GM12878 (cell line): ENCODE measurements around the gene FHOD3. TPM values are rescaled to one million over a fixed set of nuclear protein-coding genes. Genes with fewer than 3 reads are reported as not detected.
A peak's percentile ranks its signal among the peaks of the same experiment; 100 is the strongest.

Source experiments
- ATAC-seq: fragments of 200-7000 bp; cut with Tn5 transposase; 3 replicates; pipeline ENCODE4 v1.9.1; 2020; ENCODE audit warnings: mild to moderate bottlenecking, moderate library complexity
- BruUV-seq: library from RNA; stranded (reverse); fragments of 400-500 nt; replicated peaks from 2 replicates; lab custom pipeline; 2021; lab: Mats Ljungman, UMichigan
- CTCF ChIA-PET: fragments of 300-600 bp; sonication (Branson Sonifier 250); formaldehyde crosslinking; extraction: SDS; loops from one replicate; lab custom pipeline; 2021; ENCODE audit warnings: inconsistent platforms; lab: Yijun Ruan, JAX
- POLR2A ChIA-PET: fragments of 350-600 bp; formaldehyde crosslinking; extraction: SDS; loops from one replicate; lab custom pipeline; 2021; ENCODE audit warnings: inconsistent platforms; lab: Charles Lee
- RAD21 ChIA-PET: fragments of 300-600 bp; sonication (Branson Sonifier 250); formaldehyde crosslinking; loops from one replicate; lab custom pipeline; 2023; ENCODE audit warnings: antibody characterized with exemption; ENCODE audit not compliant: unreplicated experiment; lab: Charles Lee
- SMC1A ChIA-PET: fragments of 300-600 bp; sonication (Branson Sonifier 250); formaldehyde crosslinking; loops from one replicate; lab custom pipeline; 2023; ENCODE audit not compliant: unreplicated experiment, uncharacterized antibody; lab: Charles Lee
- DNase-seq: peaks from one replicate; pipeline ENCODE4 v3.0.0-alpha.2; 2011; ENCODE audit warnings: low read depth, low spot score
- FAIRE-seq: peaks from 3 replicates; lab custom pipeline; 2011; peaks lifted over from hg19 to GRCh38; lab: Jason Lieb, UNC
- H2AFZ ChIP-seq: 2 replicates; pipeline ENCODE4 v1.6.0; 2011; ENCODE audit warnings: low read depth, low read length, control low read depth; ENCODE audit not compliant: control insufficient read depth
- H3K27ac ChIP-seq: 2 replicates; pipeline ENCODE4 v1.5.1; 2011; ENCODE audit warnings: control low read depth; ENCODE audit not compliant: control insufficient read depth, insufficient read depth
- H3K27me3 ChIP-seq, 2 experiments: replicated peaks in 1 of 2; 2 replicates each; pipeline versions ENCODE4 v1.6.0 to v1.6.1; 2011; ENCODE audit warnings: low read length in 1 of 2; ENCODE audit not compliant: control insufficient read depth in 2 of 2, insufficient read depth in 2 of 2
- H3K36me3 ChIP-seq, 2 experiments: 2 replicates each; pipeline ENCODE4 v1.5.1; 2011; ENCODE audit warnings: low read length in 1 of 2; ENCODE audit not compliant: control insufficient read depth in 2 of 2, insufficient read depth in 2 of 2
- H3K4me1 ChIP-seq: 2 replicates; pipeline ENCODE4 v1.6.1; 2011; ENCODE audit warnings: mild to moderate bottlenecking, low read length, moderate library complexity, mixed read lengths; ENCODE audit not compliant: control insufficient read depth, insufficient read depth
- H3K4me2 ChIP-seq: 2 replicates; pipeline ENCODE4 v1.6.0; 2011; ENCODE audit warnings: control low read depth; ENCODE audit not compliant: control insufficient read depth, insufficient read depth
- H3K4me3 ChIP-seq: fragments of 200-600 bp; sonication (generic); 2 replicates; pipeline ENCODE4 v1.5.1; 2016
- H3K79me2 ChIP-seq: 2 replicates; pipeline ENCODE4 v1.6.0; 2011; ENCODE audit warnings: low read length; ENCODE audit not compliant: control insufficient read depth, insufficient read depth
- H3K9ac ChIP-seq: 2 replicates; pipeline ENCODE4 v1.8.0; 2011; ENCODE audit warnings: low read length, control low read depth, mixed read lengths; ENCODE audit not compliant: control insufficient read depth, insufficient read depth
- H3K9me3 ChIP-seq: replicated peaks from 3 replicates; pipeline ENCODE4 v1.5.1; 2011; ENCODE audit warnings: mild to moderate bottlenecking, low read length; ENCODE audit not compliant: control insufficient read depth, insufficient read depth
- H4K20me1 ChIP-seq: 2 replicates; pipeline ENCODE4 v1.6.0; 2011; ENCODE audit not compliant: control insufficient read depth, insufficient read depth
- CBX5 ChIP-seq: sonication (generic); IDR thresholded peaks from 2 replicates; pipeline ENCODE4 v1.6.1; 2016; ENCODE audit warnings: low read depth, moderate library complexity, mild to moderate bottlenecking, inconsistent platforms
- CEBPB ChIP-seq, 2 experiments: fragments of 150-350 bp in 1 of 2; IDR thresholded peaks; 2 replicates each; pipeline ENCODE4 v1.6.1; 2012 to 2014; ENCODE audit warnings: low read depth in 2 of 2, low read length in 2 of 2, borderline replicate concordance in 1 of 2, inconsistent platforms in 1 of 2
- GATAD2B ChIP-seq: fragments of 450-650 bp; conservative IDR thresholded peaks from 2 replicates; pipeline ENCODE4 v1.6.1; 2017; ENCODE audit warnings: low read depth, mild to moderate bottlenecking, moderate library complexity
- IKZF2 ChIP-seq, 2 experiments: fragments of 450-650 bp; IDR thresholded peaks; 2 replicates each; pipeline ENCODE4 v1.6.1; 2017; ENCODE audit warnings: mild to moderate bottlenecking in 2 of 2, moderate library complexity in 2 of 2
- LARP7 ChIP-seq: fragments of 450-650 bp; IDR thresholded peaks from 2 replicates; pipeline ENCODE4 v1.6.1; 2017; ENCODE audit warnings: mild to moderate bottlenecking
- MXI1 ChIP-seq: fragments of 150-350 bp; IDR thresholded peaks from 2 replicates; pipeline ENCODE4 v1.6.1; 2011; ENCODE audit warnings: low read depth, mild to moderate bottlenecking, inconsistent platforms, low read length, improper control_type of control experiment
- PBX3 ChIP-seq: IDR thresholded peaks from 2 replicates; pipeline ENCODE4 v1.6.1; 2011; ENCODE audit warnings: mild to moderate bottlenecking, low read depth, low read length, moderate library complexity; ENCODE audit not compliant: insufficient replicate concordance
- POLR2A ChIP-seq: IDR thresholded peaks from 2 replicates; pipeline ENCODE4 v1.6.1; 2011; ENCODE audit warnings: low read depth, mild to moderate bottlenecking, low read length
- SREBF2 ChIP-seq: IDR thresholded peaks from 2 replicates; pipeline ENCODE4 v1.6.1; 2012; ENCODE audit warnings: mild to moderate bottlenecking, low read length
- ZBTB4 ChIP-seq: fragments of 450-650 bp; formaldehyde crosslinking; IDR thresholded peaks from 2 replicates; pipeline ENCODE4 v1.4.0; 2022; ENCODE audit warnings: mild to moderate bottlenecking, moderate library complexity
- ZBTB40 ChIP-seq: fragments of 450-650 bp; IDR thresholded peaks from 2 replicates; pipeline ENCODE4 v1.6.1; 2016; ENCODE audit warnings: mild to moderate bottlenecking, moderate library complexity, borderline replicate concordance
- ZNF24 ChIP-seq: fragments of 450-650 bp; IDR thresholded peaks from 2 replicates; pipeline ENCODE4 v1.6.1; 2017; ENCODE audit warnings: antibody characterized with exemption, mild to moderate bottlenecking
- ZNF274 ChIP-seq: IDR thresholded peaks from one replicate; pipeline ENCODE4 v1.8.0; 2011; ENCODE audit not compliant: insufficient read length, insufficient read depth
- ZNF622 ChIP-seq: fragments of 450-650 bp; IDR thresholded peaks from 2 replicates; pipeline ENCODE4 v1.6.1; 2017; ENCODE audit warnings: mild to moderate bottlenecking, inconsistent platforms
- WGBS: methylation state at CpG from one replicate; pipeline ENCODE4 v1.1.6; 2016; ENCODE audit warnings: low lambda C conversion rate; ENCODE audit not compliant: insufficient replicate concordance, insufficient coverage; ENCODE audit errors: missing lambda C conversion rate; 5-methylcytosine and 5-hydroxymethylcytosine counted together
- in situ Hi-C: fragments of 300-500 bp; cut with MboI; formaldehyde crosslinking; loops from 9 replicates; pipeline ENCODE4 v1.14.3; 2018; ENCODE audit warnings: mixed read lengths
- intact Hi-C: fragments of 100-400 bp; cut with micrococcal nuclease; formaldehyde crosslinking; loops from one replicate; pipeline ENCODE4 v1.14.2; 2022; ENCODE audit not compliant: unreplicated experiment
- polyA plus RNA-seq, 11 experiments: library from polyadenylated mRNA; depleted of rRNA in 4 of 11; unstranded in 6 of 11; stranded (reverse) in 5 of 11; fragments of >200 nt; fragmentation: Nextera tagmentation in 4 of 11; fragmentation: Illumina TruSeq in 1 of 11; extraction: Ambion mirVana in 4 of 11; extraction: Trizol in 1 of 11; gene quantifications; 1 replicate in 1 of 11; 2 replicates in 10 of 11; pipeline versions ENCODE4 v1.2.1 to v1.2.3, GENCODE V29; 2011 to 2016; ENCODE audit warnings: inconsistent platforms in 2 of 11, missing spikeins in 2 of 11, low read depth in 1 of 11
- total RNA-seq, 4 experiments: library from RNA; depleted of rRNA in 3 of 4; stranded (reverse); fragments of >200 nt in 3 of 4; fragmentation: Illumina TruSeq in 1 of 4; extraction: Trizol in 1 of 4; gene quantifications; 2 replicates each; pipeline versions ENCODE4 v1.2.1 to v1.2.3, GENCODE V29; 2013 to 2021
- TF ChIP-seq, protein P1 (sequence below): fragments of 150-350 bp; IDR thresholded peaks from 2 replicates; pipeline ENCODE4 v1.6.1; 2014; ENCODE audit warnings: mild to moderate bottlenecking, low read depth, low read length

Gene FHOD3
- total and polyA plus RNA-seq, 10 of the 15 experiments (the other 5 are each of a cell fraction or from before 2014, with no cell fraction given) = 0.77 to 26.7 (median 10.4) TPM

- Histone ChIP-seq H4K20me1 (peaks cover 2% of the 10 kb centered on the region; the same call in 1 of the 2 replicates), H3K4me2 (no peak overlapping the region), H3K27ac (no peak overlapping the region), H3K27me3 (no peaks in the 10 kb centered on the region), H3K4me3 (no peak overlapping the region), H3K9ac (no peak overlapping the region), H3K9me3 (peaks cover 1% of the 10 kb centered on the region; the same call in 1 of the 3 replicates), H3K4me1 (peaks cover 5% of the 10 kb centered on the region; the same call in 1 of the 2 replicates), H3K36me3 (no peaks in the 10 kb centered on the region), H3K79me2 (no peaks in the 10 kb centered on the region; the same call in 1 of the 2 replicates), H2AFZ (no peak overlapping the region)
- no peak for FAIRE-seq
- intact Hi-C loops = no loop called here
- WGBS = 33% methylated on average over 3 of the region's 3 CpGs
- BruUV-seq = no TSS peak
- POLR2A ChIA-PET = interaction anchor here (1.2 kb wide), 1 partner anchor 52 kb away, joined by 6 read pairs; no protein-coding TSS in a partner anchor
- no peak for DNase-seq
- RAD21 ChIA-PET = interaction anchor here (4.5 kb wide), 1 partner anchor 49 kb away, joined by 48 read pairs; the partner anchor contains the start of gene FHOD3
- SMC1A ChIA-PET = interaction anchor here (1.1 to 5.5 kb wide), 3 partner anchors 15 to 221 kb away, joined by 3 to 46 read pairs (median 33); partner anchors contain the start of gene FHOD3
- CTCF ChIA-PET = no interaction called here
- ATAC-seq = peak; percentile 6; the same call in 1 of the 3 replicates
- in situ Hi-C loops = no loop called here
- TF ChIP-seq ZNF274 (no peak), IKZF2 (IDR thresholded peaks at IDR 0.05) (no peak), ZBTB40 (no peak), ZNF24 (no peak), LARP7 (no peak), CEBPB (IDR thresholded peaks at IDR 0.05; ENCODE audit: borderline replicate concordance in 1 of 2, low read depth in 2 of 2, low read length in 2 of 2) (no peak), ZNF622 (no peak), MXI1 (no peak), POLR2A (no peak), CBX5 (no peak), ZBTB4 (no peak), PBX3 (no peak), GATAD2B (no peak), SREBF2 (no peak)
- TF ChIP-seq, protein P1, sequence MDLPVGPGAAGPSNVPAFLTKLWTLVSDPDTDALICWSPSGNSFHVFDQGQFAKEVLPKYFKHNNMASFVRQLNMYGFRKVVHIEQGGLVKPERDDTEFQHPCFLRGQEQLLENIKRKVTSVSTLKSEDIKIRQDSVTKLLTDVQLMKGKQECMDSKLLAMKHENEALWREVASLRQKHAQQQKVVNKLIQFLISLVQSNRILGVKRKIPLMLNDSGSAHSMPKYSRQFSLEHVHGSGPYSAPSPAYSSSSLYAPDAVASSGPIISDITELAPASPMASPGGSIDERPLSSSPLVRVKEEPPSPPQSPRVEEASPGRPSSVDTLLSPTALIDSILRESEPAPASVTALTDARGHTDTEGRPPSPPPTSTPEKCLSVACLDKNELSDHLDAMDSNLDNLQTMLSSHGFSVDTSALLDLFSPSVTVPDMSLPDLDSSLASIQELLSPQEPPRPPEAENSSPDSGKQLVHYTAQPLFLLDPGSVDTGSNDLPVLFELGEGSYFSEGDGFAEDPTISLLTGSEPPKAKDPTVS = no peak
Observed at GRCh38 chr18:36350251-36350651, 52.7 kb downstream of the FHOD3 start.
